Measurements from ENCODE around the gene SPR. TPM values are rescaled to one million over a fixed set of nuclear protein-coding genes. Genes with fewer than 3 reads are reported as not detected.

The SPR gene
- polyA plus RNA-seq, 1 of the 3 experiments (the other 2 are of a cell fraction) = 25.7 TPM

DNA sequence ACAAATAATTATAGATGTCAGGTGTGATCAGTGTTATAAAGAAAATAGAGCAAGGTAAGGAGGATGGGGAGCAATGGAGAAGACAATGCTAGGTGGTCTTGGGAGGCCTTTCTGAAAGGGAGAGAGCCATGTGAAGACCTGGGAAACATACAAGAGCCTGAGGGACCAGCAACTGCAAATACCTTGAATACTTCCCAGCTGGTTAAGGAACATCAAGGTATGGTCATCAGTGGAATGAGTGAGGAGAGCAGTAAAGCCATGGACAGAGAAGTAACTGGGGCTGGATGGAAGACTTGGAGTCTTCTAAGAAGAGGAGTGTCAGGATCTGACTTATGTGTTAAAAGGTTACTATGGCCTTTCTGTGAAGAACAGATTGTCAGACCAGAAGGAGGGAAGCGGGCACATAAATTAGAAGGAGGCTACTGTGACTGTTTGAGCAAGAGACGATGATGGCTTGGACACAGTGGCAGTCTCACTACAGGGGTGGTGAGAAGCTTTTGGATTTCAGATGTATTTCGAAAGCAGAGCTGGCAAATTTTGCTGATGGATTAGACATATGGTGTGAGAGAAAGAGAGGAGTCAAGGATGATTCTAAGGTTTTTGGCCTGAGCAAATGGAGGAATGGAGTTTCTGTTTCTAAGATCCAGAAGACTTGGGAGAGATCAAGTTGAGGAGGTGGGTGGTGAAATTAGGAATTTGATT is 38.6 kb upstream of the SPR start:
- no peaks in the 10 kb centered on the region for H3K79me2 ChIP-seq (ENCODE audit: insufficient read depth)
- no peak overlapping the region for H2AFZ ChIP-seq (ENCODE audit: low read depth)
- peaks cover 13% of the 10 kb centered on the region; the same call in 1 of the 2 replicates for H3K27me3 ChIP-seq (ENCODE audit: insufficient read depth)
- ChIA-PET POLR2A (no interaction called here), CTCF (no interaction called here)
- H3F3A ChIP-seq (replicated peaks; ENCODE audit: insufficient read depth) = no peaks in the 10 kb centered on the region
- TF ChIP-seq, protein P1, sequence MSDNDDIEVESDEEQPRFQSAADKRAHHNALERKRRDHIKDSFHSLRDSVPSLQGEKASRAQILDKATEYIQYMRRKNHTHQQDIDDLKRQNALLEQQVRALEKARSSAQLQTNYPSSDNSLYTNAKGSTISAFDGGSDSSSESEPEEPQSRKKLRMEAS (IDR thresholded peaks at IDR 0.05; ENCODE audit: low read depth) = no peak
- TF ChIP-seq TAF1 (IDR thresholded peaks at IDR 0.05; ENCODE audit: borderline replicate concordance, low read depth, low read length) (no peak), EZH2phosphoT487 (IDR thresholded peaks at IDR 0.05; ENCODE audit: borderline replicate concordance, low read depth) (no peak), TEAD4 (IDR thresholded peaks at IDR 0.05; ENCODE audit: borderline replicate concordance, insufficient read depth) (no peak), SMC3 (IDR thresholded peaks at IDR 0.05; ENCODE audit: low read depth, low read length) (no peak), POLR2AphosphoS5 (IDR thresholded peaks at IDR 0.05; ENCODE audit: low read depth, low read length) (no peak), RFX5 (IDR thresholded peaks at IDR 0.05; ENCODE audit: low read length) (no peak)
- DNase-seq = no peak
- no peaks in the 10 kb centered on the region for H3K9me3 ChIP-seq
- H3K4me2 ChIP-seq = no peak overlapping the region
- H3K9ac ChIP-seq = no peak overlapping the region
- H3K27ac ChIP-seq (ENCODE audit: low read depth in 2 of 2, low read length in 1 of 2) = no peak overlapping the region
- H3K36me3 ChIP-seq (replicated peaks in 1 of 2; ENCODE audit: control insufficient read depth in 1 of 2, insufficient read depth in 2 of 2, low read length in 1 of 2) = no peaks in the 10 kb centered on the region
- H3K9me2 ChIP-seq = no peaks in the 10 kb centered on the region
- WGBS (ENCODE audit: low lambda C conversion rate) = 47% methylated on average over 3 of the region's 3 CpGs
- H3K4me1 ChIP-seq (ENCODE audit: control insufficient read depth in 1 of 2, insufficient read depth in 2 of 2, low read depth in 1 of 2, low read length in 1 of 2) = no peaks in the 10 kb centered on the region
- H4K20me1 ChIP-seq (ENCODE audit: insufficient read depth) = no peaks in the 10 kb centered on the region
- H3K4me3 ChIP-seq (ENCODE audit: low read depth in 2 of 2, low read length in 1 of 2) = no peak overlapping the region

DNA sequence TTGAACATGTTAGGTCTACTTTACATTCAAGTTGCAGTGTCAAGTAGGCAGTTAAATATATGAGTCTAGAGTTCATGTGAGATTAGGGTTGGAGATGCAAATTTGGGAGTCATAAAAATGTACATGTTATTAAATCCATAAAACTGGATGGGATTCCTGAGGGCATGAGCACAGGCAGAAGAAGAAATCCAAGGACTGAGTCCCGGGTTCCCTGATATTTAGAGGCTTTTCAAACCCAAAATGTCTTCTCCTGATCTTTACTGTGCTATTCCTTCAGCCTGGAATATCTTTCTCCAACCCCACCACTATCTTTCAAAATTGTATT is 38.1 kb upstream of the SPR start:
- Histone ChIP-seq H3K27me3 (ENCODE audit: insufficient read depth) (peaks cover 13% of the 10 kb centered on the region; the same call in 1 of the 2 replicates), H2AFZ (ENCODE audit: low read depth) (no peak overlapping the region), H3K9me3 (no peaks in the 10 kb centered on the region), H3K9ac (no peak overlapping the region), H3K36me3 (replicated peaks in 1 of 2; ENCODE audit: control insufficient read depth in 1 of 2, insufficient read depth in 2 of 2, low read length in 1 of 2) (no peaks in the 10 kb centered on the region), H3K4me1 (ENCODE audit: control insufficient read depth in 1 of 2, insufficient read depth in 2 of 2, low read depth in 1 of 2, low read length in 1 of 2) (no peaks in the 10 kb centered on the region), H3K9me2 (no peaks in the 10 kb centered on the region), H3K27ac (ENCODE audit: low read depth in 2 of 2, low read length in 1 of 2) (no peak overlapping the region), H3K4me2 (no peak overlapping the region), H4K20me1 (ENCODE audit: insufficient read depth) (no peaks in the 10 kb centered on the region), H3F3A (replicated peaks; ENCODE audit: insufficient read depth) (no peaks in the 10 kb centered on the region), H3K79me2 (ENCODE audit: insufficient read depth) (no peaks in the 10 kb centered on the region), H3K4me3 (ENCODE audit: low read depth in 2 of 2, low read length in 1 of 2) (no peak overlapping the region)
- no peak for TF ChIP-seq GATA2 (CRISPR knock-in tag; IDR thresholded peaks at IDR 0.05)
- whole genome bisulfite sequencing (ENCODE audit: low lambda C conversion rate) = 10% methylated on average over 1 of the region's 1 CpG
- POLR2A ChIA-PET = no interaction called here
- CTCF ChIA-PET = no interaction called here
- no peak for DNase-seq

DNA sequence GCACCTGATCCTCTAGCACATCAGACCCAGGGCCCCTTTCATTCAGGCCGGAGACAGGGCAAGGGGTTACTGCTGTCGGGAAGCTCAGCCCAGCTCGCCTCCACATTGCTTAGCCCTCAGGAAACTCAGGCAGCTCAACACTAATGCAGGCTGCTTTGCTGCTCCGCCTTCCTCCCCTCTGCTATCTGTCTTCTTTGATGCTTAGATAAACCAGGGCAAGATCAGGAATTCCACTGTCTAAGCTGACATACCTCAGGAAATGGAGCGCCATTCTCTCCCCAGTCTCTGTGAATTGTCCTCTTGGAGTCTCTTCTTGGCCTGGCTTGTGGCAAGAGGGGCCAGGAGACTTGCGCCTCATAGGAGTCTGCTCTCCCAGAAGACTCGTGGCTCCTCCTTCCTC is 35.9 kb upstream of the SPR start:
- POLR2A ChIA-PET = no interaction called here
- no peak overlapping the region for H3K4me3 ChIP-seq (ENCODE audit: low read depth in 2 of 2, low read length in 1 of 2)
- DNase-seq = no peak
- H3K27ac ChIP-seq (ENCODE audit: low read depth in 2 of 2, low read length in 1 of 2) = no peak overlapping the region
- no peaks in the 10 kb centered on the region for H3K9me2 ChIP-seq
- H3K9ac ChIP-seq = no peak overlapping the region
- WGBS (ENCODE audit: low lambda C conversion rate) = 61% methylated on average over 7 of the region's 7 CpGs
- no peak overlapping the region for H2AFZ ChIP-seq (ENCODE audit: low read depth)
- CTCF ChIA-PET = interaction anchor here (1.1 to 3.2 kb wide), 3 partner anchors 10 to 81 kb away, joined by 5 to 33 read pairs (median 5); no protein-coding TSS in a partner anchor
- H3K4me2 ChIP-seq = no peak overlapping the region
- no peaks in the 10 kb centered on the region for H3F3A ChIP-seq (replicated peaks; ENCODE audit: insufficient read depth)
- no peaks in the 10 kb centered on the region for H4K20me1 ChIP-seq (ENCODE audit: insufficient read depth)
- H3K4me1 ChIP-seq (ENCODE audit: control insufficient read depth in 1 of 2, insufficient read depth in 2 of 2, low read depth in 1 of 2, low read length in 1 of 2) = no peaks in the 10 kb centered on the region
- no peaks in the 10 kb centered on the region for H3K9me3 ChIP-seq
- H3K36me3 ChIP-seq (replicated peaks in 1 of 2; ENCODE audit: control insufficient read depth in 1 of 2, insufficient read depth in 2 of 2, low read length in 1 of 2) = no peaks in the 10 kb centered on the region
- H3K79me2 ChIP-seq (ENCODE audit: insufficient read depth) = no peaks in the 10 kb centered on the region
- H3K27me3 ChIP-seq (ENCODE audit: insufficient read depth) = peaks cover 15% of the 10 kb centered on the region; the same call in 1 of the 2 replicates
- TF ChIP-seq TEAD4 (IDR thresholded peaks at IDR 0.05; ENCODE audit: borderline replicate concordance, insufficient read depth) (no peak), ELF1 (IDR thresholded peaks at IDR 0.05) (no peak), MEF2A (IDR thresholded peaks at IDR 0.05; ENCODE audit: borderline replicate concordance, low read depth) (no peak), TCF12 (IDR thresholded peaks at IDR 0.05) (no peak), RXRA (IDR thresholded peaks at IDR 0.05; ENCODE audit: borderline replicate concordance, low read depth) (no peak), MXI1 (IDR thresholded peaks at IDR 0.05; ENCODE audit: low read depth, low read length) (no peak), GATA2 (CRISPR knock-in tag; IDR thresholded peaks at IDR 0.05) (no peak), EP300 (IDR thresholded peaks at IDR 0.05; ENCODE audit: borderline replicate concordance in 1 of 2, low read depth in 1 of 2, low read length in 1 of 2) (no peak), POLR2AphosphoS5 (IDR thresholded peaks at IDR 0.05; ENCODE audit: low read depth, low read length) (no peak), TAF1 (IDR thresholded peaks at IDR 0.05; ENCODE audit: borderline replicate concordance, low read depth, low read length) (no peak), YY1 (IDR thresholded peaks at IDR 0.05; ENCODE audit: low read depth) (no peak)
- TF ChIP-seq, protein P2, sequence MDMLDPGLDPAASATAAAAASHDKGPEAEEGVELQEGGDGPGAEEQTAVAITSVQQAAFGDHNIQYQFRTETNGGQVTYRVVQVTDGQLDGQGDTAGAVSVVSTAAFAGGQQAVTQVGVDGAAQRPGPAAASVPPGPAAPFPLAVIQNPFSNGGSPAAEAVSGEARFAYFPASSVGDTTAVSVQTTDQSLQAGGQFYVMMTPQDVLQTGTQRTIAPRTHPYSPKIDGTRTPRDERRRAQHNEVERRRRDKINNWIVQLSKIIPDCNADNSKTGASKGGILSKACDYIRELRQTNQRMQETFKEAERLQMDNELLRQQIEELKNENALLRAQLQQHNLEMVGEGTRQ (IDR thresholded peaks at IDR 0.05; ENCODE audit: borderline replicate concordance, low read depth, low read length) = no peak
- TF ChIP-seq, protein P3, sequence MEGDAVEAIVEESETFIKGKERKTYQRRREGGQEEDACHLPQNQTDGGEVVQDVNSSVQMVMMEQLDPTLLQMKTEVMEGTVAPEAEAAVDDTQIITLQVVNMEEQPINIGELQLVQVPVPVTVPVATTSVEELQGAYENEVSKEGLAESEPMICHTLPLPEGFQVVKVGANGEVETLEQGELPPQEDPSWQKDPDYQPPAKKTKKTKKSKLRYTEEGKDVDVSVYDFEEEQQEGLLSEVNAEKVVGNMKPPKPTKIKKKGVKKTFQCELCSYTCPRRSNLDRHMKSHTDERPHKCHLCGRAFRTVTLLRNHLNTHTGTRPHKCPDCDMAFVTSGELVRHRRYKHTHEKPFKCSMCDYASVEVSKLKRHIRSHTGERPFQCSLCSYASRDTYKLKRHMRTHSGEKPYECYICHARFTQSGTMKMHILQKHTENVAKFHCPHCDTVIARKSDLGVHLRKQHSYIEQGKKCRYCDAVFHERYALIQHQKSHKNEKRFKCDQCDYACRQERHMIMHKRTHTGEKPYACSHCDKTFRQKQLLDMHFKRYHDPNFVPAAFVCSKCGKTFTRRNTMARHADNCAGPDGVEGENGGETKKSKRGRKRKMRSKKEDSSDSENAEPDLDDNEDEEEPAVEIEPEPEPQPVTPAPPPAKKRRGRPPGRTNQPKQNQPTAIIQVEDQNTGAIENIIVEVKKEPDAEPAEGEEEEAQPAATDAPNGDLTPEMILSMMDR (IDR thresholded peaks at IDR 0.05) = no peak
- TF ChIP-seq, protein P4, sequence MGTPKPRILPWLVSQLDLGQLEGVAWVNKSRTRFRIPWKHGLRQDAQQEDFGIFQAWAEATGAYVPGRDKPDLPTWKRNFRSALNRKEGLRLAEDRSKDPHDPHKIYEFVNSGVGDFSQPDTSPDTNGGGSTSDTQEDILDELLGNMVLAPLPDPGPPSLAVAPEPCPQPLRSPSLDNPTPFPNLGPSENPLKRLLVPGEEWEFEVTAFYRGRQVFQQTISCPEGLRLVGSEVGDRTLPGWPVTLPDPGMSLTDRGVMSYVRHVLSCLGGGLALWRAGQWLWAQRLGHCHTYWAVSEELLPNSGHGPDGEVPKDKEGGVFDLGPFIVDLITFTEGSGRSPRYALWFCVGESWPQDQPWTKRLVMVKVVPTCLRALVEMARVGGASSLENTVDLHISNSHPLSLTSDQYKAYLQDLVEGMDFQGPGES (IDR thresholded peaks at IDR 0.05; ENCODE audit: low read depth, low read length) = no peak
